ENCODE data around the gene TAF4B.

TAF4B gene

DNA sequence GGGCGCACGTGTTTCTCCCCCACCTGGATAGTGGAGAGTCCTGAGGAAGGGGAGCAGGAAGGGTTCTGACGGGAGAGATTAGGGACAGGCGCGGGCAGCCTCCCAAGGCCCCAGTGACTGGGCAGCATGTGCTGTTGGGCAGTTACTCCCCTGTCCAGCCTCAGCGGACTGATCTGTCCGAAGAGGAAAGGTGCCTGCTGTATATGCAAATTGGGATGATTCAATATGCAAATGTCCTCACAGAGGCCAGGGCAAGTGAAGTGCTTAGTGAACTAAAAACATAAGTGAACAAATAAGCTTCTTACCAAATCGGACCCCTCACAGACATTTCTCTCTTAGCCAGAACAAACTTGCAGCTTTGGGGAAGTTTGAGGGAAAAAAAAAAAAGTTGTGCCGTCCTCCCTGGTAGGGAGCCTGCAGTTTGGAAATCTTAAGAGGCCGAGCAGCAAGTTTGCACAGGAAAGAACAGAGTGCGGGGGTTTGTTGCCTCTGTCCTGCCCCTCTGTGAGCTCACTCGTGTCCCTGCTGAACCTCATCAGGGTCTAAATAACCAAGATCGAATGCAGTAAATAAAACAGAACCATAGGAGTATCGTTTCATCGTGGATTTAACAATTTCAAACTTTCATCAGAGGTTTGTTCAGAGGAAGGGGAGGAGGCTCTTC, 180.7 kb downstream of the TAF4B start:
- CTCF ChIA-PET = interaction anchor here (0.5 to 1.3 kb wide), 9 partner anchors 21 to 242 kb away, joined by 3 to 7 read pairs (median 3); no protein-coding TSS in a partner anchor
- POLR2A ChIA-PET = interaction anchor here (0.5 kb wide), 1 partner anchor 143 kb away, joined by 4 read pairs; no protein-coding TSS in a partner anchor

DNA sequence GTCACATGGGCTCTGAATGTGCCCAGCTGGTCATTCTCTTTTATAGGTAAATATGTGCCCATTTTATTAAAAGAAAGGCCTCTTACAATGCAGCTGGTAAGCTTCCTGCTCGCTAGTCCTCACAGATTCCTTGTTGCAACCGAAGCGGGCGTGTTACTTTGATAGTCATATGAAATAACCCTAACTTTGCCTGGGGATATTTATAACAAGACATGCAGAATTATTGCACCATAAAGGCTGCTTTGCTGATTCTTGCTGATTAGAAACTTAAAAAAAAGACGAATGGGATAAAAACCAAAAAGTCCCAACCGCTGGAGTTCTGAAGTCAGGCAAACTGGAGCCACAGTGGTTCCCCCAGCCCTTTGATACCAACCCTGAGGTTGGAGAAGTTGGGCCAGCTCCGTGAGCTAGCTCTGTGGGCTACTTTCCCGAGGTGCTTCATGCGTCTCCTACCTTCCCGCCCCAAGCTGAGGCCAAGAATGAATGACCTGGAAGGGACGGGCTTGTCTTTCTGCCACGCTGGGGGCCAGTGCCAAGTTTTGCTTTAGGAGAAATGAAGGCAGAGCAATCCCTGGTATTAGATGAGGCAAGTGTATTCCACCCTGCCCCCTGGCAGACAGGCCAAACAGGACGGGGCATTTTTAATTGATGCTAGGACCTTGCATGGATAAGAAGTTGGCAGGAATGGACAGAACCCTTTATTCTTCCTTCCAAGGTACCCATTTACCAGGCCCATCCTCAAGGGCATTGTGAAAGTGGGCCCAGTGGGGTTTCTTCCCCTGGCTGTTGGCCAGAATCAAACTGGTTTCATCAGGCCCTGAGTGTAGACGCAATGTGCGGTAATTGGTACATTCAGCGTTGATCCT, 181.7 kb downstream of the TAF4B start:
- Histone ChIP-seq H3K4me1 (ENCODE audit: control insufficient read depth, insufficient read depth, low read length) (no peaks in the 10 kb centered on the region), H3K27ac (ENCODE audit: extremely low read depth, low read depth, low read length) (no peak overlapping the region), H3K4me3 (ENCODE audit: low read depth, low read length) (no peak overlapping the region), H3K36me3 (ENCODE audit: control insufficient read depth in 2 of 2, insufficient read depth in 1 of 2, low read length in 2 of 2) (no peaks in the 10 kb centered on the region), H3K9me3 (ENCODE audit: control insufficient read depth, insufficient read depth, low read depth, low read length) (no peaks in the 10 kb centered on the region)
- CTCF ChIA-PET = interaction anchor here (0.6 to 1.3 kb wide), 5 partner anchors 20 to 241 kb away, joined by 3 to 7 read pairs (median 4); no protein-coding TSS in a partner anchor
- TF ChIP-seq, protein P1, sequence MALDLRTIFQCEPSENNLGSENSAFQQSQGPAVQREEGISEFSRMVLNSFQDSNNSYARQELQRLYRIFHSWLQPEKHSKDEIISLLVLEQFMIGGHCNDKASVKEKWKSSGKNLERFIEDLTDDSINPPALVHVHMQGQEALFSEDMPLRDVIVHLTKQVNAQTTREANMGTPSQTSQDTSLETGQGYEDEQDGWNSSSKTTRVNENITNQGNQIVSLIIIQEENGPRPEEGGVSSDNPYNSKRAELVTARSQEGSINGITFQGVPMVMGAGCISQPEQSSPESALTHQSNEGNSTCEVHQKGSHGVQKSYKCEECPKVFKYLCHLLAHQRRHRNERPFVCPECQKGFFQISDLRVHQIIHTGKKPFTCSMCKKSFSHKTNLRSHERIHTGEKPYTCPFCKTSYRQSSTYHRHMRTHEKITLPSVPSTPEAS (tag by site-specific recombination; IDR thresholded peaks at IDR 0.05) = no peak
- TF ChIP-seq GLI2 (tag by site-specific recombination; IDR thresholded peaks at IDR 0.05; ENCODE audit: borderline replicate concordance, low read depth) = no peak
- TF ChIP-seq REPIN1 (tag by site-specific recombination; IDR thresholded peaks at IDR 0.05; ENCODE audit: low read depth) = no peak
- TF ChIP-seq ZNF677 (tag by site-specific recombination; IDR thresholded peaks at IDR 0.05) = no peak
- TF ChIP-seq FEZF1 (tag by site-specific recombination; IDR thresholded peaks at IDR 0.05) = no peak
- TF ChIP-seq ZNF155 (tag by site-specific recombination; IDR thresholded peaks at IDR 0.05) = no peak
- TF ChIP-seq SP2 (tag by site-specific recombination; IDR thresholded peaks at IDR 0.05) = no peak
- TF ChIP-seq ZNF16 (tag by site-specific recombination; IDR thresholded peaks at IDR 0.05; ENCODE audit: low read depth) = no peak
- POLR2A ChIA-PET = no interaction called here

More for the DNA sequence above, 180.7 kb downstream of the TAF4B start:
- no peaks in the 10 kb centered on the region for H3K4me1 ChIP-seq (ENCODE audit: control insufficient read depth, insufficient read depth, low read length)
- H3K36me3 ChIP-seq (ENCODE audit: control insufficient read depth in 2 of 2, insufficient read depth in 1 of 2, low read length in 2 of 2) = no peaks in the 10 kb centered on the region
- H3K9me3 ChIP-seq (ENCODE audit: control insufficient read depth, insufficient read depth, low read depth, low read length) = no peaks in the 10 kb centered on the region
- TF ChIP-seq GLI2 (tag by site-specific recombination; IDR thresholded peaks at IDR 0.05; ENCODE audit: borderline replicate concordance, low read depth) = no peak
- TF ChIP-seq, protein P2, sequence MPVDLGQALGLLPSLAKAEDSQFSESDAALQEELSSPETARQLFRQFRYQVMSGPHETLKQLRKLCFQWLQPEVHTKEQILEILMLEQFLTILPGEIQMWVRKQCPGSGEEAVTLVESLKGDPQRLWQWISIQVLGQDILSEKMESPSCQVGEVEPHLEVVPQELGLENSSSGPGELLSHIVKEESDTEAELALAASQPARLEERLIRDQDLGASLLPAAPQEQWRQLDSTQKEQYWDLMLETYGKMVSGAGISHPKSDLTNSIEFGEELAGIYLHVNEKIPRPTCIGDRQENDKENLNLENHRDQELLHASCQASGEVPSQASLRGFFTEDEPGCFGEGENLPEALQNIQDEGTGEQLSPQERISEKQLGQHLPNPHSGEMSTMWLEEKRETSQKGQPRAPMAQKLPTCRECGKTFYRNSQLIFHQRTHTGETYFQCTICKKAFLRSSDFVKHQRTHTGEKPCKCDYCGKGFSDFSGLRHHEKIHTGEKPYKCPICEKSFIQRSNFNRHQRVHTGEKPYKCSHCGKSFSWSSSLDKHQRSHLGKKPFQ (tag by site-specific recombination; IDR thresholded peaks at IDR 0.05) = no peak
- no peak for TF ChIP-seq ZNF394 (tag by site-specific recombination; IDR thresholded peaks at IDR 0.05; ENCODE audit: borderline replicate concordance)
- no peak for TF ChIP-seq ZNF571 (tag by site-specific recombination; IDR thresholded peaks at IDR 0.05)
- no peak for TF ChIP-seq PRDM1 (tag by site-specific recombination; IDR thresholded peaks at IDR 0.05)
- TF ChIP-seq, protein P3, sequence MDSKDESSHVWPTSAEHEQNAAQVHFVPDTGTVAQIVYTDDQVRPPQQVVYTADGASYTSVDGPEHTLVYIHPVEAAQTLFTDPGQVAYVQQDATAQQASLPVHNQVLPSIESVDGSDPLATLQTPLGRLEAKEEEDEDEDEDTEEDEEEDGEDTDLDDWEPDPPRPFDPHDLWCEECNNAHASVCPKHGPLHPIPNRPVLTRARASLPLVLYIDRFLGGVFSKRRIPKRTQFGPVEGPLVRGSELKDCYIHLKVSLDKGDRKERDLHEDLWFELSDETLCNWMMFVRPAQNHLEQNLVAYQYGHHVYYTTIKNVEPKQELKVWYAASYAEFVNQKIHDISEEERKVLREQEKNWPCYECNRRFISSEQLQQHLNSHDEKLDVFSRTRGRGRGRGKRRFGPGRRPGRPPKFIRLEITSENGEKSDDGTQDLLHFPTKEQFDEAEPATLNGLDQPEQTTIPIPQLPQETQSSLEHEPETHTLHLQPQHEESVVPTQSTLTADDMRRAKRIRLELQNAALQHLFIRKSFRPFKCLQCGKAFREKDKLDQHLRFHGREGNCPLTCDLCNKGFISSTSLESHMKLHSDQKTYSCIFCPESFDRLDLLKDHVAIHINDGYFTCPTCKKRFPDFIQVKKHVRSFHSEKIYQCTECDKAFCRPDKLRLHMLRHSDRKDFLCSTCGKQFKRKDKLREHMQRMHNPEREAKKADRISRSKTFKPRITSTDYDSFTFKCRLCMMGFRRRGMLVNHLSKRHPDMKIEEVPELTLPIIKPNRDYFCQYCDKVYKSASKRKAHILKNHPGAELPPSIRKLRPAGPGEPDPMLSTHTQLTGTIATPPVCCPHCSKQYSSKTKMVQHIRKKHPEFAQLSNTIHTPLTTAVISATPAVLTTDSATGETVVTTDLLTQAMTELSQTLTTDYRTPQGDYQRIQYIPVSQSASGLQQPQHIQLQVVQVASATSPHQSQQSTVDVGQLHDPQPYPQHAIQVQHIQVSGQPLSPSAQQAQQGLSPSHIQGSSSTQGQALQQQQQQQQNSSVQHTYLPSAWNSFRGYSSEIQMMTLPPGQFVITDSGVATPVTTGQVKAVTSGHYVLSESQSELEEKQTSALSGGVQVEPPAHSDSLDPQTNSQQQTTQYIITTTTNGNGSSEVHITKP (tag by site-specific recombination; IDR thresholded peaks at IDR 0.05) = no peak
- no peak for TF ChIP-seq SCRT2 (tag by site-specific recombination; IDR thresholded peaks at IDR 0.05)
- no peak for TF ChIP-seq ZBTB17 (tag by site-specific recombination; IDR thresholded peaks at IDR 0.05)
- TF ChIP-seq ZNF223 (tag by site-specific recombination; IDR thresholded peaks at IDR 0.05) = no peak
- no peak overlapping the region for H3K27ac ChIP-seq (ENCODE audit: extremely low read depth, low read depth, low read length)
- no peak overlapping the region for H3K4me3 ChIP-seq (ENCODE audit: low read depth, low read length)

Data from HEK293 (cell line).